ACC112 (cell line): ENCODE results near the gene TFDP1.
"Not testable (repeated sequence)": the region's sequence is repeated elsewhere in the genome, so short reads cannot be mapped to it uniquely, and the experiment has no call there.

Experiments used
- H2AFZ ChIP-seq: fragments of 200-600 bp; sonication (generic); one replicate; pipeline ENCODE4 v1.6.0; 2017; ENCODE audit warnings: antibody characterized with exemption, low read length; ENCODE audit not compliant: unreplicated experiment
- H3K27ac ChIP-seq: fragments of 200-600 bp; sonication (generic); 2 replicates; pipeline ENCODE4 v1.5.1; 2014; ENCODE audit warnings: low read depth, mild to moderate bottlenecking, antibody characterized with exemption, low read length, moderate library complexity
- H3K27me3 ChIP-seq: fragments of 200-600 bp; sonication (generic); 2 replicates; pipeline ENCODE4 v1.6.1; 2014; ENCODE audit warnings: mild to moderate bottlenecking, antibody characterized with exemption, low read length, moderate library complexity, mixed read lengths; ENCODE audit not compliant: insufficient read depth
- H3K36me3 ChIP-seq: fragments of 200-600 bp; sonication (generic); 2 replicates; pipeline ENCODE4 v1.6.1; 2016; ENCODE audit warnings: mild to moderate bottlenecking, antibody characterized with exemption, low read length, moderate library complexity, mixed read lengths; ENCODE audit not compliant: insufficient read depth
- H3K4me1 ChIP-seq: fragments of 200-600 bp; sonication (generic); one replicate; pipeline ENCODE4 v1.6.1; 2016; ENCODE audit warnings: low read length, mixed read lengths; ENCODE audit not compliant: insufficient read depth, unreplicated experiment, control insufficient read depth
- H3K4me3 ChIP-seq: fragments of 200-600 bp; sonication (generic); 2 replicates; pipeline ENCODE4 v1.5.1; 2014; ENCODE audit warnings: mild to moderate bottlenecking, low read depth, low read length
- H3K79me2 ChIP-seq: fragments of 200-600 bp; sonication (generic); one replicate; pipeline ENCODE4 v1.6.0; 2016; ENCODE audit warnings: low read length; ENCODE audit not compliant: control insufficient read depth, unreplicated experiment, insufficient read depth

The TFDP1 gene

GRCh38 chr13:113560645-113561416 lies 23.7 kb upstream of the TFDP1 start:
- no peak overlapping the region for H3K4me3 ChIP-seq
- no peaks in the 10 kb centered on the region for H3K27me3 ChIP-seq
- no peak overlapping the region for H2AFZ ChIP-seq
- H3K36me3 ChIP-seq, result no peaks in the 10 kb centered on the region
- no peaks in the 10 kb centered on the region for H3K4me1 ChIP-seq
- H3K27ac ChIP-seq, result no peak overlapping the region
- H3K79me2 ChIP-seq, result no peaks in the 10 kb centered on the region

GRCh38 chr13:113561417-113562084 lies 23.0 kb upstream of the TFDP1 start:
- Histone ChIP-seq H3K79me2 (no peaks in the 10 kb centered on the region), H2AFZ (no peak overlapping the region), H3K4me1 (no peaks in the 10 kb centered on the region), H3K27ac (no peak overlapping the region), H3K4me3 (no peak overlapping the region), H3K36me3 (no peaks in the 10 kb centered on the region), H3K27me3 (0 out of 2 replicates have a peak, but pooled peaks cover under 1% of the 10 kb centered on the region)

- no peaks in the 10 kb centered on the region for H3K79me2 ChIP-seq
- H3K4me1 ChIP-seq, result no peaks in the 10 kb centered on the region
- no peak overlapping the region for H2AFZ ChIP-seq
- H3K27me3 ChIP-seq, result 0 out of 2 replicates have a peak, but pooled peaks cover 6% of the 10 kb centered on the region
- no peak overlapping the region for H3K4me3 ChIP-seq
- H3K36me3 ChIP-seq, result no peaks in the 10 kb centered on the region
- no peak overlapping the region for H3K27ac ChIP-seq
Measured at GRCh38 chr13:113562085-113562749, 22.3 kb upstream of the TFDP1 start.

GRCh38 chr13:113562844-113563243 lies 21.7 kb upstream of the TFDP1 start:
- no peak overlapping the region for H3K4me3 ChIP-seq

DNA sequence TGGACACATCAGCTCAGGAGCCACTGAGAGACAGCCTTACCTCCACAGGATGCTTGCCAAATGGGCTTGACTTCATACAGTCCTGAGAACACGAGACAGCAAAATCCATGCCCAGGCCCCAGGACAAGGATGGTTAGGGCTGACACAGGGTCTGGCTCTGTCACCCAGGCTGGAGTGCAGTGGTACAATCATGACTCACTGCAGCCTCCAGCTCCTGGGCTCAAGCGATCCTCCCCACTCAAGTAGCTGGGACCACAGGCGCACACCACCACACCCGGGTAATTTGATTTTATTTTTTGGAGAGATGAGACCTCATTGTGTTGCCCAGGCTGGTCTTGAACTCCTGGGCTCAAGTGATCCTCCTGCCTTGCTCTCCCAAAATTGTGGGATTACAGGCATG lies 21.0 kb upstream of the TFDP1 start:
- H3K27me3 ChIP-seq, H3K27ac ChIP-seq, H3K4me1 ChIP-seq, H3K4me3 ChIP-seq, H3K79me2 ChIP-seq, H2AFZ ChIP-seq, H3K36me3 ChIP-seq: not testable (repeated sequence)

More at GRCh38 chr13:113562844-113563243, 21.7 kb upstream of the TFDP1 start:
- Histone ChIP-seq H3K4me1 (no peaks in the 10 kb centered on the region), H2AFZ (no peak overlapping the region), H3K36me3 (no peaks in the 10 kb centered on the region), H3K27me3 (0 out of 2 replicates have a peak, but pooled peaks cover 6% of the 10 kb centered on the region), H3K27ac (no peak overlapping the region), H3K79me2 (no peaks in the 10 kb centered on the region)

GRCh38 chr13:113564331-113565023 lies 20.1 kb upstream of the TFDP1 start:
- H3K27me3 ChIP-seq, result peaks cover 16% of the 10 kb centered on the region; the same call in 1 of the 2 replicates
- no peak overlapping the region for H2AFZ ChIP-seq
- no peaks in the 10 kb centered on the region for H3K79me2 ChIP-seq
- H3K4me3 ChIP-seq, result no peak overlapping the region
- H3K36me3 ChIP-seq, result no peaks in the 10 kb centered on the region
- no peak overlapping the region for H3K27ac ChIP-seq
- no peaks in the 10 kb centered on the region for H3K4me1 ChIP-seq

DNA sequence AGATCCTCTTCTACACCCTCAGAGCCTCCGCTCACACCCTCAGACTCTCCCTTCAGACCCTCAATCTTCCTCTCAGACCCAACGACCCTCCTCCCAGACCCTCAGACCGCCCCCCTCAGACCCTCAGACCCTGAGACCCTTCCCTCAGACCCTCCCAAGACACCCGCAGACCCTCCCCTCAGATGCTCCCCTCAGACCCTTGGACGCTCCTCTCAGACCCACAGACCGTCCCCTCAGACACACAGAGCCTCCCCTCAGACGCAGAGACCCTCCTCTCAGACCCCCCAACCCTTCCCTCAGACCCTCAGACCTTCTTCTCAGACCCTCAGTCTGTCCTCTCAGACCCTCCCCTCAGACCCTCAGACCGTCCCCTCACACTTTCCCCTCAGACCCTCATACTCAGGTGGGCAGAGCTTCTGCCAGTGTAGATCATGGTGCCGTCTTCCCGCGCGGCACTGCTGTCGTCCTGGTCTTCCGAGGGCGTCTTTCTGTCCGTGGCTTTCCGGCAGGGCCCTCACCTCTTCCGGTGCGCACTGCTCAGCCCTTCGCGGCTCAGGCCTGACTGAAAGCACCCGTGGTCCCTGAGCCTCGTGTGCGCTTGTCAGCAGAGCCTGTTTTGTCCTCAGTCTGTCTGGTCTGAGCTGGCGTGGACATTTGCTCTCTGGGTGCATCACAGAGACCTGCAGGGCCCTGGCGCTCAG lies 18.9 kb upstream of the TFDP1 start:
- Histone ChIP-seq H3K4me1 (no peaks in the 10 kb centered on the region), H3K79me2 (no peaks in the 10 kb centered on the region), H2AFZ (no peak overlapping the region), H3K4me3 (no peak overlapping the region), H3K27ac (no peak overlapping the region), H3K36me3 (no peaks in the 10 kb centered on the region), H3K27me3 (peaks cover 19% of the 10 kb centered on the region; the same call in 1 of the 2 replicates)

DNA sequence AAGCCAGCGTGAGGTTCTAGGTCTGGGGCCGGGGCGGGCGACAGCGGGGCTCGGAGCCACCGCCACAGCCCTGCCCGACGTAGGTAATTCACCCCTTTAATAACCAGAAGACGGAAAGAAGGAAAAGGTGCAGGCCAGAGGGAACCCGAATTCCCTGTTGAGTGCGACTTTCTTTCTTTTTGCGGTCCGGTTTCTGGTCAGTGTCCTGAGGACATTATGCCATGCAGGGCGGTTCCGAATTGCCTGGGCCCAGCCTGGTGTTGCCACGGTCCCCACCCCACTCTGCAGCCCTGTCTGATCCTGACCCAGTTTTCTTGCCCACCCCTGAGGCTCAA lies 18.4 kb upstream of the TFDP1 start:
- Histone ChIP-seq H3K27me3 (peaks cover 20% of the 10 kb centered on the region; the same call in 1 of the 2 replicates), H3K4me1 (no peaks in the 10 kb centered on the region), H3K79me2 (no peaks in the 10 kb centered on the region), H2AFZ (no peak overlapping the region), H3K4me3 (no peak overlapping the region), H3K36me3 (no peaks in the 10 kb centered on the region), H3K27ac (no peak overlapping the region)

DNA sequence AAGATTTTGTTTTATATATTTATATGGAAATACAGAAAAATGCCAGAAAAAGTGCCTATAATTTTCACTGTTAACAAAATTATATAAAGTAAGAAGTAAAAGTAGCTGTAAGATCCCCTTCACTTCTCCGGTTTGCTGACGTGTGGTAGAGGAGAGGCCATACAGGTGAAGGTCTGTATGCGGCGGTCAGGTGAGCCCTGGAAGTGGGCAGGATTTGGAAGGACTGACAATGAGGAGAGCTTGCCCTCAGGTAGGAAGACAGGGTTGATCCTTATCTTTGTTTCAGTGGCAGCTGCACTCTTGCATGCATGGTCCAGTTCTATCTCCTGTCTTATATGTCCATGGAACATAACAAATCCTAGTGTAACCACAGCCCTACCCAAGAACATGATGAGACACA lies 16.9 kb upstream of the TFDP1 start:
- H3K4me3 ChIP-seq, result no peak overlapping the region
- H3K27me3 ChIP-seq, result peaks cover 20% of the 10 kb centered on the region; the same call in 1 of the 2 replicates
- H3K36me3 ChIP-seq, result no peaks in the 10 kb centered on the region
- H3K79me2 ChIP-seq, result no peaks in the 10 kb centered on the region
- no peak overlapping the region for H2AFZ ChIP-seq
- no peaks in the 10 kb centered on the region for H3K4me1 ChIP-seq
- H3K27ac ChIP-seq, result no peak overlapping the region

GRCh38 chr13:113573065-113573464 lies 11.5 kb upstream of the TFDP1 start:
- H3K27ac ChIP-seq, result no peak overlapping the region
- H3K36me3 ChIP-seq, result no peaks in the 10 kb centered on the region
- no peak overlapping the region for H2AFZ ChIP-seq
- no peak overlapping the region for H3K4me3 ChIP-seq
- H3K79me2 ChIP-seq, result no peaks in the 10 kb centered on the region
- H3K27me3 ChIP-seq, result peaks cover 14% of the 10 kb centered on the region; the same call in 1 of the 2 replicates
- no peaks in the 10 kb centered on the region for H3K4me1 ChIP-seq
